ENCODE results near the gene NOP16.

NOP16 gene

DNA sequence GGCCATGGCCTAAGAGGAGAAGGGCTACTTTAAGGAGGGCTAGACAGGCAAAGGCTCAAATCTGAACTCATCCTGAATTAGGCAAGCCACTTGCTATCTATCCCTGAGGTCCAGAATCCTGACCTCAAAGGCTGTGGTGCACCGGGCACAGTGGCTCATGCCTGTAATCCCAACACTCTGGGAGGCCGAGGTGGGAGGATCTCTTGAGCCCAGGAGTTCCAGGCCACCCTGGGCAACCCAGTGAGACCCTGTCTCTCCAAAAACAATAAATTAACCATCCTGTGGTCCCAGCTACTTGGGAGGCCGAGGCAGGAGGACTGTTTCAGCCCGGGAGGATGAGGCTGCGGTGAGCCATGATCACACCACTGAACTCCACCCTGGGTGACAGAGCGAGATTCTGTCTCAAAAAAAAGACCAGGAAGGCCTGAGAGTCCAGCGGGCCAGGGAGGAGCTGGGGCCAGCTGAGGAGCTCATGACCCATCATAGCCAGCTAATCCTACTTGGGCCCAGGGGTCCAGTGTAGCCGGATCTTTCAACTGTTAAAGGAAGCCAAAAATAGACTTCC lies 4.0 kb downstream of the NOP16 start:
- DNase-seq = no peak

DNA sequence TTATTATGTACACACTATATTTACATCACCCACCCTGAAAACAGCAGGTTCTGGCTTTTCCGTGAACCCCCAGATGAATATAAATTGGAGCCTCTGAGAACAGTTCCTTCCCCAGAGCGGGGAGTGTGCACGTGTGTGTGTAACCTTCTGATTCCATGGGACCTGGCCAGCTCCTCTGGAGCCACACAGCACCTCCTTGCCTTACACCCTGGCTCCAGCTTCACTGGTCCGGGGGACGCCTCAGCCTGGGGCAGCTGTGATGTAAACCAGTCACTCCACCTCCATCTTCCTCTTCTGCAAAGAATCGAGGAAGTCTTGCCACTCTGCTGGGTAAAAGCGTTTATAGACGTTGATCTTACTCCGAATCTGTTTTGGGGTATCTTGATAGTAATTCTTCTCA lies 4.4 kb downstream of the NOP16 start:
- no peak for DNase-seq

DNA sequence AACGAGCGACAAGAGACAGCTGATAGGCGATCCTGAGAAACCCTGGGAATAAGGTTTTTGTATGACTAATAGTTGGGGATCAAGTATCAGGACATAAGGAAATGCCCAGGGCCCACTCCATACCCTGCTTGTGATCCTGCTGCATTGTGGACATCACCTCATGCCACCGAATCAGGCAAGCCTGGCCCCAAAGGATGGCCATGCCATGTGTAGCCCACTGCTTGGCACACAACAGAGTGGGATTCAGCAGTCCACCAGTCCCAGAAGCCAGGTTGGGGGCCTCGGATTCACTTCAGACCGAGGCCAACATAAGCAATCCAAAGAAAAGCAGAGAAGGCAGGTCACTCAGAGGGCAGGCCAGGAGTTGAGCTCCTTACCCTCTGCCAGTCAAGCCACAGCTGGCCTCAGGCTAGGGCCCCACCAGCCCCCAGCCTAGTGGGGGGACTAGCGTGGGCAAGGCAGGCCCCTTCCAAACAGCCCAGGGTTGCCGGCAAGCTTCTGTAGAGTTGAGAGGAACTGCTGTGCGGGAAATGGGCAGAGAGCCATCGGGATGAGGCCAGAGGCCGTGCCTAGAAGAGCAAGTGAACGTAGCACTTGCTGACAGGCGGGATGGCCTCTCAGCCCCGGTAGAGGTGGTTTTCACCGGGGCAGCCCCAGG lies 5.0 kb downstream of the NOP16 start:
- DNase-seq = no peak

DNA sequence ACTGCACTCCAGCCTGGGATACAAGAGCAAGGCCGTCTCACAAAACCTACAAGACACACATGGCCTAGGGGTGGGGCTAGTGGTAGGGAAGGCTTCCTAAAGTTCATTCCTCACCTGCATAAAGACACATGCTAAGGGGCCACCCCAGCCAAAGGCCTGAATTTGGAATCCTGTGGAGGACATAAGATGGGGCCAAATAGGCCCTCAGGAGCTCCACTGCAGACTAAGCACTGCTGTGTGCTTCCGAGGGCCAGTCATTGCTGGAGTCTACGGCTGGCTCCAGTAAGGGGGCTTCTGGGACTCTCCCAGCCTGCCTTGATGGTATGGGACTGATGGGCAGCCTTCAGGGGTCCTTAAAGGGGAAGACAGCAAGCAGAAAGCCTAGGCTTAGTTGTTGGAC lies 5.7 kb downstream of the NOP16 start:
- DNase-seq = no peak

- DNase-seq = no peak
These were observed 6.4 kb downstream of the NOP16 start for GRCh38 chr5:176381979-176382378.

DNA sequence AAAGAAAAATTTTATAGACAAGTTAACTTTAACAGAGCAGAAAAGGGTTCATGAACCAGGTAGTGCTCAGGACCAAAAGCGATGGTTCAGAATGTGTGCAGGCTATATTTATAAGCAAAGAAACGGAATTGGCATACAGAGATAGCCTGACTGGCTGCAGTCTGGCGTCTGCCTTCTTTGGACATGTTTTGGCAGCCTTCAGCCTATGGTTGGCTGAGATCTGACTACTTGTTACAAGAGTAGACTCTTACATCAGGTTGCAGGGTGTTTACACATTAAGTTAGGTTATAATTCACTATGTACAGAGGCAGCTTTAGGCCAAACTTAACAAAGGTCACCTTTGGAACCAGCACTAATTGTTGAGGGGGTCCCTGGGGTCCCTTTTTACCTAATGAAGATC lies 7.0 kb downstream of the NOP16 start:
- no peak for DNase-seq

- no peak for DNase-seq
These were observed 8.5 kb downstream of the NOP16 start for GRCh38 chr5:176379881-176380280.

- no peak for DNase-seq
These were observed 15.1 kb downstream of the NOP16 start for GRCh38 chr5:176373100-176373818.

GRCh38 chr5:176371621-176372539 lies 16.5 kb downstream of the NOP16 start:
- no peak for DNase-seq

DNA sequence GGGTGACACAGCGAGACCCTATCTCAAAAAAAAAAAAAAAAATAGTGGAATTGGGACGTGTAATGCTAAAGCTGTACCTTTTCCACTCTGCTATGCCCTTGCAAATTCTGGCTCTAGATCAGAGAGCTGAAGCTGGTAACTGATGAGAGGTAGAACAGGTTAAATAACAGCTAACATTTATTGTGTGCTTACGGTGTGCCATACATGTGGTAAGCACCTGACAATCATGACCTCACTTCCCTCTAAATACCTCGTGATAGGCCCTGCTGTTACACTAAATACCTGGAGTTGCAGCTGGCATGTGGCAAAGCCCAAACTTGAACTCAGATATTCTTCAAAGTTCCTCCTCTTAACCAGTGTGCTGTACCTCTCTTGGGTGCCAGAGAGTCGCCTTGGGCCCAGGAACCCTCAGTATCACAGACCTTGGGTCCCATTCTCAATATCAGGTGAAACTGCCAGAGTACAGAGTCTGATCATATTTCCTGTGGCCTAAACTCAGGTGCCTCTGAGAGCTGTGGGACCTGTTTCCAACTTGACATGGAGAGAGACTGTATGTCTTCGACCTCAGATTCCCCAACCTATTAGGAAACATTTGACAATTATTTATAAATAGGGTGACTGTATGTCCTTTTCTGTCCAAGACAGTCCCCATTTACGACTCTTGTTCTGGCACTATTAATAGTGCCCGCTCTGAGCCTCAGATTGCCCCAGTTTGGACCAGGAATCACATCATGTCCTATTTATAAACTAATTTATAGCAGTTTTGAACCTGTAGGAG lies 18.3 kb downstream of the NOP16 start:
- DNase-seq = no peak

GRCh38 chr5:176368726-176369125 lies 19.7 kb downstream of the NOP16 start:
- no peak for DNase-seq

DNA sequence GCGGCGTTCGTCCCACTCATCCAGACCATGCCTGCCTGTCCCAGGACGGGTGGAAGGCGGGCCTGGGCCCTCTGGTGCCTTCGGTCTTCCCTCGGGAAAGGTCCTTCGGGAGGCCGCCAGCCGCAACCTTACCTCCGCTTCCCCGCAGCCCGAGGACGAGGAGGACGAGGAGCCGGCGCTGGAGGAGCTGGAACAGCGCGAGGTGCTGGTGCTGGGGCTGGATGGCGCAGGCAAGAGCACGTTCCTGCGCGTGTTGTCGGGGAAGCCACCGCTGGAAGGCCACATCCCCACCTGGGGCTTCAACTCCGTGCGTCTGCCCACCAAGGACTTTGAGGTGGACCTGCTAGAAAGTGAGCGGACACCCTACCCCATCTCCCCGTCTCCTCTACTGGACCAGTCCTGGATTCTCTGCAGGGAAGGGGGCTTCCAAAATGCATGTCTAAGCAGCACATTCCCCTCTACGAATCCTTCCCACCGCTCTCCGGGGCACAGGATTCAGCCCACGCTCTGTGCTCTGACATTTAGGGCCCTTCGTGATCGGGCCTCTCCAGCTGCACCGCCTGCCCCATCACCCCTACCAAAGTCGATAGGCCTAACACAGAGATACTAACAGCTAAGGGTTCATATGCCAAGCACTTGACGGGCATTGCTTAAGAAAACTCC lies 22.0 kb downstream of the NOP16 start:
- no peak for DNase-seq

- DNase-seq = no peak
These were observed 22.8 kb downstream of the NOP16 start, which contains the start of gene ARL10 for GRCh38 chr5:176365351-176366231. TSS of gene ARL10 (plus strand) at chr5:176365487. CDS start at chr5:176365564, 77 bp downstream.

DNA sequence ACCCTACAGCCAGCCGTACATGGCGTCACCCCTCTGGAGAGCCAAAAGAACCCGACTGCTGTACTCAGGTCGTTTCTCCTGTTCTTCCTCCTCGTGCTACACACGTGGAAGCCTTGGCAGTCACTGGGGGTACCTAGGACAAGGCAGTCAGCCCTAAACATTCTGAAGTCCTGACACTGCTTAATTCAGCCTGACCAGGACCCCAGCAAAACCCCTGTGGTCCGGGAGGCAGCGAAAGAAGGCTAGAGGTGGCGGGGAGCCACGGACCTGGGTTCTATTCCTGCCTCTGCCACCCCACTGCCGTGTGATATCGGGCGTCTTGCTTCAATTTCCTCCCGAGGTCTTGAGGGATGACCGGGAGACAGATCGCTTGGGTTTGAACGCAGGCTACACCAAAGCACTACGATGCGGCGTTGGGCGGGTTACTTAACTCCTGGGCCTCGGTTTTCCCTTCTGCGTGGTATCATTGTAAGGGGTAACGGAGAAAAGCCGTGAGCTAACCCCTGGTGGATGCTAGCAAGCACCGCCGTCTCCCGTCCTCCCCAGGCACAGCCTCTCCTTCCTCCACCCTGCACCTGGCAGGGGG lies 23.5 kb downstream of the NOP16 start:
- no peak for DNase-seq

- no peak for DNase-seq
These were observed 26.2 kb downstream of the NOP16 start for GRCh38 chr5:176362233-176362490.

- DNase-seq = no peak
These were observed 26.8 kb downstream of the NOP16 start, which contains the start of gene KIAA1191 for GRCh38 chr5:176361437-176362232. TSS of gene KIAA1191 (minus strand) at chr5:176361764. CDS start at chr5:176359508, 2,256 bp downstream.

DNA sequence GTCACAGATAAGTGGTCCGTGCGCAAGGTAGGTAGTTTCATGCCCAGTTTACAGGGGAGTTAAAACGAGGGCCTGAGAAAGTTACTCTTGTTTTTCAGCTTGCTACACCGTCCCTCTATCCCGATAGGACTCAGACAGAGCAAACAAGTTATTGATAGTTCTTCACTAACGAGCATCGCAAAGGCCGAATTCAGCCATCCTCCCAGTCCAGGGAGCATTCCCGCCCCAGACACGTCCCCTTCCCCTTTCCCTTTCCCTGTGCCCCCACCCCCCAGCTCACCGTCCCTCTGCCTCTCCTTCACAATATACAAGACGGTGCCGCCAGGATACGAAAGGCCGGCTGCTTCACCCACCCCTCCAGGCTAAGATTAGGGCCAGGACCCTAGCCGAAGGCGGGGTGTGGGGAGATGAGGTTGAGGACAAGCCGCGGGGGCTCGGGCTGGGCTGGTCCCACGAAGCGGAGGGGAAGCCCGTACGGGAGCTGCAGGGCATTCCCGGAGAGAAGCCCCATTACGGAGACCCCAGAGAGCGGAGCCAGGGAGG lies 27.4 kb downstream of the NOP16 start:
- DNase-seq = no peak

DNA sequence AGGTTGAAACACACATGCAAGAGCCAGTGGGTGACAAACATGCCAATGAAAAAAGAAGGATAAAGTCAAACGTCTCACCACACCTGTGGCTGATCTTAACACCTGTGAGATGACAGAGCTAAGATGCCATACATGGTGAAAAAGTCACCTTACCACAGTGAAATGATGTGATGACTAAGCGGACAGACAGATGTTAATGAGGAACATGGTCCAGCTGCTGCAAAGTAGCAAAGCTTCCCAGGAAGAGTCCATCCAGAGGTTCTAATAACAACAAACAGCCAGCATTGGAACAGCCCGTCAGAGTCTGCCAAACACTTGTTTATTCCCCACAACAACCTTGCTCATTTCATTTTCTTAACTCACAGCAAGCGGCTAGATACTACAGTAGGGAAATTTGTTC lies 28.7 kb downstream of the NOP16 start:
- no peak for DNase-seq

DNA sequence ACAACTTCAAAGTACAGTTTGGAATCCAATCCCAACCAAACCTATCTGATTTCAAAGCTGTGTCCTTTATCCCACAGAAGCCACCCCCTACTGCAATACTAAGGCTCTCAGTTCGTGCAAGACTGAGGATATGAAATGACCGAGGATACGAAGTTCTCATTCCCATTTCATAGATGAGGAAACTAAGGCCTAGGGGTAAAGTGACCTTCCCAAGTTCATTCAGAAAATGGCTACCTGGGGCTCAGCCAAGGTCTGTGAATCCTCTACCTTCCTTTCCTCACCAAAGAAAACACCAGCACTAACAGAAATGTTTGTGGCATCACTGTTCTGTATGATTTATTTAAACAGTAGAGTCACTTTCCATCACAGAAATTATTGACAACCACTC lies 32.2 kb downstream of the NOP16 start:
- no peak for DNase-seq
